Measurements from ENCODE around the gene NDUFAF8.

Gene NDUFAF8

GRCh38 chr17:81200695-81201580 is 38.2 kb upstream of the NDUFAF8 start:
- no peak for DNase-seq

GRCh38 chr17:81202318-81202717 is 36.8 kb upstream of the NDUFAF8 start:
- DNase-seq = no peak

GRCh38 chr17:81203136-81203535 is 36.0 kb upstream of the NDUFAF8 start:
- no peak for DNase-seq

- DNase-seq = no peak
These were observed 34.5 kb upstream of the NDUFAF8 start for GRCh38 chr17:81204578-81204977.

GRCh38 chr17:81206166-81206565 is 33.0 kb upstream of the NDUFAF8 start:
- no peak for DNase-seq

- no peak for DNase-seq
These were observed 32.5 kb upstream of the NDUFAF8 start for GRCh38 chr17:81206657-81207056.

- no peak for DNase-seq
These were observed 31.2 kb upstream of the NDUFAF8 start for GRCh38 chr17:81207610-81208581.

GRCh38 chr17:81208651-81209050 is 30.5 kb upstream of the NDUFAF8 start:
- DNase-seq = no peak

- DNase-seq = no peak
These were observed 30.0 kb upstream of the NDUFAF8 start for GRCh38 chr17:81209141-81209540.

- DNase-seq = no peak
These were observed 28.7 kb upstream of the NDUFAF8 start for GRCh38 chr17:81210466-81210865.

- no peak for DNase-seq
These were observed 28.2 kb upstream of the NDUFAF8 start for GRCh38 chr17:81210868-81211267.

GRCh38 chr17:81212365-81212764 is 26.8 kb upstream of the NDUFAF8 start:
- no peak for DNase-seq

GRCh38 chr17:81213978-81214377 is 25.1 kb upstream of the NDUFAF8 start:
- no peak for DNase-seq

- DNase-seq = no peak
These were observed 21.6 kb upstream of the NDUFAF8 start for GRCh38 chr17:81217491-81217890.

- DNase-seq = no peak
These were observed 20.7 kb upstream of the NDUFAF8 start for GRCh38 chr17:81218459-81218858.

- no peak for DNase-seq
These were observed 20.1 kb upstream of the NDUFAF8 start for GRCh38 chr17:81218991-81219390.

- DNase-seq = no peak
These were observed 19.5 kb upstream of the NDUFAF8 start for GRCh38 chr17:81219476-81220180.

GRCh38 chr17:81221371-81221841 is 17.7 kb upstream of the NDUFAF8 start:
- no peak for DNase-seq

GRCh38 chr17:81221842-81222619 is 17.1 kb upstream of the NDUFAF8 start:
- no peak for DNase-seq

- no peak for DNase-seq
These were observed 16.6 kb upstream of the NDUFAF8 start for GRCh38 chr17:81222620-81222905.

GRCh38 chr17:81222906-81223761 is 16.0 kb upstream of the NDUFAF8 start, which contains the start of gene CEP131:
CEP131 (minus strand) TSS chr17:81222965; CDS start chr17:81220056, 2,909 bp downstream.
- peak; percentile 61 for DNase-seq
